T-cell (primary cell): Measurements from ENCODE around the gene PROX2. TPM values are rescaled to one million over a fixed set of nuclear protein-coding genes. Genes with fewer than 3 reads are reported as not detected.

Source experiments
- ATAC-seq, 4 experiments: fragments of 200-7000 bp in 3 of 4; fragments of 150-1000 bp in 1 of 4; cut with Tn5 transposase; replicated peaks in 1 of 4; 1 replicate in 3 of 4; 2 replicates in 1 of 4; pipeline ENCODE4 v1.10.0; 2021; ENCODE audit warnings: moderate library complexity in 3 of 4, mild to moderate bottlenecking in 2 of 4, moderate number of reproducible peaks in 1 of 4
- CTCF ChIA-PET, 2 donors: fragments of 300-600 bp; sonication (Branson Sonifier 250); formaldehyde crosslinking; loops; one replicate each; lab custom pipeline; 2022; ENCODE audit warnings: antibody characterized with exemption in 2 of 2; lab: Charles Lee
- POLR2A ChIA-PET, 2 donors: fragments of 300-600 bp; sonication (Branson Sonifier 250); formaldehyde crosslinking; loops; one replicate each; lab custom pipeline; 2022; ENCODE audit warnings: antibody characterized with exemption in 2 of 2; lab: Charles Lee
- DNase-seq, 35 experiments: peaks; one replicate each; pipeline versions ENCODE4 v3.0.0 to v3.0.0-alpha.2; 2013 to 2023
- H3K27ac ChIP-seq: one replicate; pipeline ENCODE4 v1.5.1; 2013; ENCODE audit warnings: low read length
- H3K27me3 ChIP-seq, 2 experiments: replicated peaks in 1 of 2; 1 replicate in 1 of 2; 2 replicates in 1 of 2; pipeline versions ENCODE4 v1.6.1 to v1.7.0; 2013; ENCODE audit warnings: low read length in 1 of 2, mixed read lengths in 1 of 2; ENCODE audit not compliant: control insufficient read depth in 2 of 2, insufficient read depth in 2 of 2; ENCODE audit errors: extremely low read depth in 1 of 2
- H3K36me3 ChIP-seq, 2 donors: 1 replicate in 1 of 2; 2 replicates in 1 of 2; pipeline versions ENCODE4 v1.6.1 to v1.7.0; 2013; ENCODE audit warnings: low read length in 1 of 2; ENCODE audit not compliant: control insufficient read depth in 2 of 2, insufficient read depth in 1 of 2; ENCODE audit errors: extremely low read depth in 1 of 2
- H3K4me1 ChIP-seq, 2 experiments: 1 replicate in 1 of 2; 2 replicates in 1 of 2; pipeline versions ENCODE4 v1.6.1 to v1.7.0; 2013; ENCODE audit warnings: low read length in 2 of 2, mixed read lengths in 1 of 2; ENCODE audit not compliant: insufficient read depth in 2 of 2, control insufficient read depth in 1 of 2; ENCODE audit errors: extremely low read depth in 1 of 2
- H3K4me3 ChIP-seq, 2 donors: 1 replicate in 1 of 2; 2 replicates in 1 of 2; pipeline versions ENCODE4 v1.5.1 to v1.7.0; 2013; ENCODE audit warnings: mild to moderate bottlenecking in 2 of 2, low read length in 1 of 2, moderate library complexity in 1 of 2; ENCODE audit not compliant: control insufficient read depth in 1 of 2; ENCODE audit errors: extremely low read depth in 1 of 2
- H3K9me3 ChIP-seq: 2 replicates; pipeline ENCODE4 v1.7.0; 2013
- H3K27ac Mint-ChIP-seq, 2 donors: one replicate each; pipeline ENCODE4 v1.8.0; 2020 to 2021; ENCODE audit warnings: mild to moderate bottlenecking in 2 of 2, mixed read lengths in 2 of 2
- H3K27me3 Mint-ChIP-seq, 2 donors: one replicate each; pipeline ENCODE4 v1.8.0; 2021 to 2022; ENCODE audit warnings: mixed read lengths in 2 of 2
- H3K36me3 Mint-ChIP-seq: one replicate; pipeline ENCODE4 v1.8.0; 2021; ENCODE audit warnings: mixed read lengths
- H3K4me1 Mint-ChIP-seq, 3 donors: one replicate each; pipeline ENCODE4 v1.8.0; 2020 to 2022; ENCODE audit warnings: mixed read lengths in 3 of 3, mild to moderate bottlenecking in 1 of 3
- H3K4me3 Mint-ChIP-seq, 3 donors: one replicate each; pipeline ENCODE4 v1.8.0; 2020 to 2022; ENCODE audit warnings: mild to moderate bottlenecking in 3 of 3, mixed read lengths in 3 of 3, moderate library complexity in 3 of 3
- H3K9me3 Mint-ChIP-seq, 3 donors: one replicate each; pipeline ENCODE4 v1.8.0; 2020 to 2022; ENCODE audit warnings: mixed read lengths in 3 of 3
- WGBS: methylation state at CpG from one replicate; pipeline ENCODE4 v1.1.5; 2013; ENCODE audit warnings: missing lambda C conversion rate; ENCODE audit not compliant: insufficient coverage; 5-methylcytosine and 5-hydroxymethylcytosine counted together
- total RNA-seq, 35 experiments: library from RNA in 6 of 35; stranded (reverse) in 6 of 35; fragments of 120-200 nt in 1 of 35; gene quantifications; one replicate each; pipeline versions ENCODE4 v1.2.1 to v1.2.4 and lab custom pipeline; 2013 to 2026

Gene PROX2
- total RNA-seq, 5 donors from 2014 or later (not counting 1 experiment from before 2014, with no cell fraction given), result 0.10 to 0.12 TPM; not detected in 3

- Mint-ChIP-seq H3K27me3 (peaks cover 3 to 4% of the 10 kb centered on the region in 2 donors), H3K4me3 (no peak overlapping the region), H3K36me3 (no peaks in the 10 kb centered on the region), H3K4me1 (peaks cover 13 to 19% (median 15%) of the 10 kb centered on the region in 3 donors), H3K27ac (no peak overlapping the region), H3K9me3 (no peaks in the 10 kb centered on the region)
- Histone ChIP-seq H3K27ac (no peak overlapping the region), H3K27me3 (peaks cover 0 to 20% of the 10 kb centered on the region in 2 experiments), H3K4me1 (peaks cover 0 to 12% of the 10 kb centered on the region in 2 experiments), H3K4me3 (no peak overlapping the region), H3K9me3 (no peaks in the 10 kb centered on the region), H3K36me3 (no peaks in the 10 kb centered on the region)
- POLR2A ChIA-PET, result interaction anchor here (0.5 to 0.6 kb wide), 4 partner anchors 69 to 618 kb away, joined by 3 to 5 read pairs (median 4); no protein-coding TSS in a partner anchor
- CTCF ChIA-PET, result interaction anchor here (0.6 to 1.6 kb wide), 5 partner anchors 11 to 605 kb away, joined by 3 to 6 read pairs (median 3); no protein-coding TSS in a partner anchor
- 91% methylated on average over 18 of the region's 19 CpGs for WGBS
- no peak for ATAC-seq
- DNase-seq, result no peak
Measured at GRCh38 chr14:74921053-74921620, 45.2 kb upstream of the PROX2 start.

- H3K27ac ChIP-seq, result no peak overlapping the region
- Mint-ChIP-seq H3K4me1 (peaks cover 13 to 19% (median 15%) of the 10 kb centered on the region in 3 donors), H3K36me3 (no peaks in the 10 kb centered on the region), H3K9me3 (no peaks in the 10 kb centered on the region), H3K4me3 (no peak overlapping the region), H3K27ac (no peak overlapping the region), H3K27me3 (peaks cover 0 to 3% of the 10 kb centered on the region in 2 donors)
- POLR2A ChIA-PET, result interaction anchor here in 1 of 2 donors (0.8 kb wide), 1 partner anchor 713 kb away, joined by 4 read pairs; no protein-coding TSS in a partner anchor
- no peaks in the 10 kb centered on the region for H3K9me3 ChIP-seq
- 89% methylated on average over 4 of the region's 4 CpGs for WGBS
- H3K4me1 ChIP-seq, result peaks cover 0 to 12% of the 10 kb centered on the region in 2 experiments
- H3K36me3 ChIP-seq, result no peaks in the 10 kb centered on the region
- DNase-seq, result no peak
- CTCF ChIA-PET, result interaction anchor here in 1 of 2 donors (1.5 kb wide), 1 partner anchor 59 kb away, joined by 3 read pairs; no protein-coding TSS in a partner anchor
- H3K27me3 ChIP-seq, result peaks cover 0 to 17% of the 10 kb centered on the region in 2 experiments
- H3K4me3 ChIP-seq, result no peak overlapping the region
- ATAC-seq, result no peak
Measured at GRCh38 chr14:74920281-74920680, 44.3 kb upstream of the PROX2 start.

GRCh38 chr14:74919421-74920165, 43.6 kb upstream of the PROX2 start:
- H3K27ac Mint-ChIP-seq, result no peak overlapping the region

GRCh38 chr14:74918380-74918779, 42.4 kb upstream of the PROX2 start:
- H3K4me3 ChIP-seq, result no peak overlapping the region
- WGBS, result 88% methylated on average over 9 of the region's 9 CpGs
- Mint-ChIP-seq H3K9me3 (no peaks in the 10 kb centered on the region), H3K27ac (no peak overlapping the region), H3K36me3 (no peaks in the 10 kb centered on the region), H3K4me3 (no peak overlapping the region), H3K4me1 (peaks cover 7 to 12% (median 8%) of the 10 kb centered on the region in 3 donors), H3K27me3 (no peaks in the 10 kb centered on the region)
- ChIA-PET POLR2A (no interaction called here), CTCF (interaction anchor here in 1 of 2 donors (1.8 kb wide), 1 partner anchor 58 kb away, joined by 4 read pairs; no protein-coding TSS in a partner anchor)
- no peak overlapping the region for H3K27ac ChIP-seq
- peaks cover 0 to 8% of the 10 kb centered on the region in 2 experiments for H3K4me1 ChIP-seq
- ATAC-seq, result no peak
- no peaks in the 10 kb centered on the region for H3K9me3 ChIP-seq
- DNase-seq, result no peak
- peaks cover 0 to 9% of the 10 kb centered on the region in 2 experiments for H3K27me3 ChIP-seq
- no peaks in the 10 kb centered on the region for H3K36me3 ChIP-seq

More at GRCh38 chr14:74919421-74920165, 43.6 kb upstream of the PROX2 start:
- no peaks in the 10 kb centered on the region for H3K9me3 ChIP-seq
- peaks cover 0 to 3% of the 10 kb centered on the region in 2 donors for H3K27me3 Mint-ChIP-seq
- ATAC-seq (no peak), DNase-seq (no peak)
- H3K4me3 ChIP-seq, result no peak overlapping the region
- peaks cover 13 to 19% (median 15%) of the 10 kb centered on the region in 3 donors for H3K4me1 Mint-ChIP-seq
- ChIA-PET POLR2A (interaction anchor here in 1 of 2 donors (0.8 kb wide), 1 partner anchor 714 kb away, joined by 4 read pairs; no protein-coding TSS in a partner anchor), CTCF (no interaction called here)
- no peaks in the 10 kb centered on the region for H3K36me3 Mint-ChIP-seq
- H3K9me3 Mint-ChIP-seq, result no peaks in the 10 kb centered on the region
- peaks cover 0 to 12% of the 10 kb centered on the region in 2 experiments for H3K4me1 ChIP-seq
- 91% methylated on average over 11 of the region's 22 CpGs for WGBS
- no peak overlapping the region for H3K27ac ChIP-seq
- peaks cover 0 to 17% of the 10 kb centered on the region in 2 experiments for H3K27me3 ChIP-seq
- H3K4me3 Mint-ChIP-seq, result no peak overlapping the region
- no peaks in the 10 kb centered on the region for H3K36me3 ChIP-seq

GRCh38 chr14:74917646-74918081, 41.7 kb upstream of the PROX2 start:
- peaks cover 6 to 12% (median 7%) of the 10 kb centered on the region in 3 donors for H3K4me1 Mint-ChIP-seq
- no peak overlapping the region for H3K4me3 ChIP-seq
- DNase-seq, result no peak
- ChIA-PET CTCF (interaction anchor here in 1 of 2 donors (1.8 kb wide), 1 partner anchor 57 kb away, joined by 4 read pairs; no protein-coding TSS in a partner anchor), POLR2A (no interaction called here)
- peaks cover 0 to 3% of the 10 kb centered on the region in 2 experiments for H3K4me1 ChIP-seq
- H3K36me3 ChIP-seq, result no peaks in the 10 kb centered on the region
- no peaks in the 10 kb centered on the region for H3K9me3 ChIP-seq
- H3K27ac ChIP-seq, result no peak overlapping the region
- H3K27me3 Mint-ChIP-seq, result no peaks in the 10 kb centered on the region
- no peak for ATAC-seq
- no peak overlapping the region for H3K4me3 Mint-ChIP-seq
- peaks cover 0 to 10% of the 10 kb centered on the region in 2 experiments for H3K27me3 ChIP-seq
- no peaks in the 10 kb centered on the region for H3K36me3 Mint-ChIP-seq
- no peaks in the 10 kb centered on the region for H3K9me3 Mint-ChIP-seq
- H3K27ac Mint-ChIP-seq, result no peak overlapping the region
- WGBS, result 91% methylated on average over 8 of the region's 13 CpGs

GRCh38 chr14:74917178-74917543, 41.2 kb upstream of the PROX2 start:
- no peak overlapping the region for H3K27ac ChIP-seq
- DNase-seq (no peak), ATAC-seq (no peak)
- ChIA-PET POLR2A (no interaction called here), CTCF (interaction anchor here in 1 of 2 donors (1.8 kb wide), 1 partner anchor 56 kb away, joined by 4 read pairs; no protein-coding TSS in a partner anchor)
- H3K4me3 ChIP-seq, result no peak overlapping the region
- no peaks in the 10 kb centered on the region for H3K9me3 ChIP-seq
- no peaks in the 10 kb centered on the region for H3K36me3 Mint-ChIP-seq
- 93% methylated on average over 3 of the region's 5 CpGs for WGBS
- H3K27me3 Mint-ChIP-seq, result no peaks in the 10 kb centered on the region
- H3K27me3 ChIP-seq, result peaks cover 0 to 5% of the 10 kb centered on the region in 2 experiments
- no peak overlapping the region for H3K27ac Mint-ChIP-seq
- H3K4me1 ChIP-seq, result no peaks in the 10 kb centered on the region
- H3K4me3 Mint-ChIP-seq, result no peak overlapping the region
- no peaks in the 10 kb centered on the region for H3K36me3 ChIP-seq
- no peaks in the 10 kb centered on the region for H3K9me3 Mint-ChIP-seq
- H3K4me1 Mint-ChIP-seq, result peaks cover 2 to 7% (median 3%) of the 10 kb centered on the region in 3 donors
